Activated T-cell treated with anti-CD3 and anti-CD28 coated beads, Interleukin-2, amount 50 U/mL, for 1 hour (primary cell): ENCODE measurements around the gene UFD1.

Experiments used
- DNase-seq: peaks from one replicate; pipeline ENCODE4 v3.0.0-alpha.2; 2020

Gene UFD1

GRCh38 chr22:19515654-19516377 is 36.8 kb upstream of the UFD1 start:
- DNase-seq: no peak

DNA sequence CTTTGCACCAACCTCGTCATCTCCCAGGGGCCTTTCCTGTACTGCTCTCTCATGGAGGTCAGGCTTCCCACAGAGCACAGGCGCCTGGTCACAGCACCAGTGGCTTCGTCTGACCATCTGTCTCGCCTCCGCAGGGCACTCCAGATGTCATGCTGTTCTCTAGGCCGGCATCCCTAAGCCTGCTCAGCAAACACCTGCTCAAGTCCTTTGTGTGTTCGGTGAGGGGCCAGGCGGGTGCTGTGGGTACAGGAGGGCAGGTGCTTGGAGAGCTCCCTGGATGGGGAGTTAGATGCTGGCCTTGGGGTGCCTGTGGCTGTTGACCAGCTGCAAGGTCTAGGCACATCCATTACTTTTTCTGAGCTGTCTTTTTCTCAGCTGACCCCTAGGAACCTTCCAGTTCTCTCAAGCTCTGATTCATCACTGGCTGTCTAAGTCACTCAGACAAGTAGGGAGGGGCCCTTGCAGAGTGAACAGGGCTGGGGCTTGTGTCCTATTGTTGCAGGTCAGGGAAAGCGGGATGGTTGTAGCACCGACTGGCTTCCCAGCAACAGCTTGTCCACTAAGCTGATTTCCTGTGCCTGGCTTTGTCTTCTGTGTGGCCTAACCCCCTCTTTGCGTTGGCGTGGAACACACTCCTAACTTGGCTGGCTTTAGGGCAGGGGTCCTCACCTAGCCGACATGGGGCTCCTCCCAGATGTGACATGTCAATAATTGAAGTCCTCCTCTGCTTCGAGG is 36.0 kb upstream of the UFD1 start:
- DNase-seq: no peak

GRCh38 chr22:19513823-19514222 is 34.8 kb upstream of the UFD1 start:
- no peak for DNase-seq

DNA sequence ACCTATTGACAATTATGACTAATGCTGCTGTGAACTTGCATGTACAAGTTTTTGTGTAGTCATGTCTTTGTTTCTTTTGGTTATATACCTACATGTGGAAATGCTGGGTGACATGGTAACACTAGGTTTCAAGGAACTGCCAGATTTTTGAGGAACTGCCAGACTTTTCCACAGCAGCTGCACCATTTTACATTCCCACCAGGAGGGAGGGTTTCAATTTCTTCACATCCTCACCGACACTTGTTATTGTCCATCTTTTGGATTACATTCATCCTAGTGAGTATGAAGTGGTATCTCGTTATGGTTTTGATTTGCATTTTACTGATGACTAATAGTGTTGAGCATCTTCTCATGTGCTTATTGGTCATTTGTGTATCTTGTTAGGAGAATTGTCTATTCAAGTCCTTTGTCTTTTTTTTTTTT is 31.9 kb upstream of the UFD1 start:
- no peak for DNase-seq

- no peak for DNase-seq
These were observed 30.9 kb upstream of the UFD1 start for GRCh38 chr22:19509923-19510322.

DNA sequence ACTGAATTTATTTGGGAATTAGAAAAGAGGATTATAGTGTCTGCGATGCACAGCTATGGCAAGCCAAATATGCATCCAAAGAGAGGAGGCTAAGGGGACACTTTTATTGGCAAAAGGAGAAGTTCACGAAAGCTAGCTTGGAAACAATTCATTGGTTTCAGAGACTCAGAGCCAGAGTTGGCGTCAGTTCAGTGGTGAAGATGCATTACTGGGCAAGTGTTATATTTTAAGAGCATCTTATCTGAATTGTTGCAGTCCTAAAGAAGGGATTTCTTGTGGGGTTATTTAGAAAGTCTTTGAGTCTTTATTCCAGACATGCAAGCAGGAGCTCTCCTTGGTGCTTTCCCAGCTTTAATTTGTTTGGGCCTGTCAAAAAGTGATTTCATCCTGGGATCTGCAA is 30.2 kb upstream of the UFD1 start:
- no peak for DNase-seq

DNA sequence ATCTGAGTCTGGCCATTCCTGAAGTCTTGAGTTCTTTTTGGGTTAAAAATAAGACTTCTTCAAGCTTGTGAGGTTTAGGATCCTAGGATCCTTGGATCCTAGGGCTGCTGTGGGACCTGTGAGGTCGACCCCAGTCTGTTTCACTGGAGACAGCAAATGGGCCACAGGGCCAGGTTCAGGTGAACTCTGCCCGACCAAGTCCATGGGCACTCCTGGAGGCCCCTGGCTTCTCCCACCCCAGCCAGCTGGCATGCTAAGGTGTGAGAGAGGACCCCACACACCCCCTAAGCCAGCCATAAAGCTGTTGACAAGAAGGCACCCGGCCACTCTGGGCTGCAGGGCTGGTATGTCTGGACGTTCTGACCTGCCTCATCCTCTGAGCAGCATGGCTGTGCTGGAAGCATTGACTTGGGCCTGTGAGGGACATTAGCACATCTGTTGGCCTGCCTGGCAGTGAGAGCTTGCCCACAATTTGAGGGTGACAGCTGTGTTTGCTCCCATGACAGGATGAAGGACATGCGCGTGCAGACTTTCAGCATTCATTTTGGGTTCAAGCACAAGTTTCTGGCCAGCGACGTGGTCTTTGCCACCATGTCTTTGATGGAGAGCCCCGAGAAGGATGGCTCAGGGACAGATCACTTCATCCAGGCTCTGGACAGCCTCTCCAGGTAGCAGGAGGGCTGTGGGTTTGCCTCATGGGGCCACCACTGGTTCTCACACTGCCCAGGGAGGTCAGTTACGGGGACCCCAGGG is 29.2 kb upstream of the UFD1 start:
- DNase-seq: no peak

- no peak for DNase-seq
These were observed 28.5 kb upstream of the UFD1 start for GRCh38 chr22:19507534-19507861.

DNA sequence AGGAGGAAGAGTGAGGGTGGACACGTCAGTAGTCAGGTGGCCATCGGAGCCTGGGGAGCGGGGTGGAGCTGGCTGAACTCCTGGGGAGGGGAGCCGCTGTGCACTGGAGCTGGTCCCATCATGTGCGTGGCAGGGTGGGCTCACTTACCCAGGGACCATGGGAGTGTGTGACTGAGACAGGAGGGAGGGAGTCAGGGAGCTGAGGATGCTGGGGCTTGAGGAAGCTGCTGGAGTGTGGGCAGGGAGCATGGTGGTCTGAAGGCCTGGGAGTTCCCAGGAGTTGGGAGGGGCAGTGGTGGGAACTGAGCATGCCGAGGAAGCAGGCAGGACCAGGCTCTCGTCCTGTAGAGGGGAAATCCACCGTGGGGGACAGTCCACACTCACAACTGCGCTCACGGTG is 27.2 kb upstream of the UFD1 start:
- no peak for DNase-seq

DNA sequence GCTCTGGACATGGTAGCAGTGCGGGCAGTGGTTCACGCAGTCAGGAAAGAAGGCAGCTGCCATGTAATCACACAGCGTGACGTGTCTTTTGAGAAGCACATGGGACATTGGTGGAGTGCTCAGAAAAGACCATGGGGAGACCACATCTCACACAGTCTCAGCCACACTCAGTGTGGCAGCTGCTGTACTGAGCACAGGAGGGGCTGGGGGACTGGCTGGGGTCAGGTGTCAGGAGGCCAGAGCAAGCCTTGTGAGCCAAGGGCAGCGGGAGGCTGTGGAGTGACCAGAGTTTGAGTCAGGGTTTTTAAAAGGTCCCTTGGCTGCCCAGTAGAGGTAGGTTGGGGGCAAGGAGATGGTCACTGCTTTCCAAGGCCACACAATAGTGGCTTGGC is 26.7 kb upstream of the UFD1 start:
- DNase-seq: no peak

DNA sequence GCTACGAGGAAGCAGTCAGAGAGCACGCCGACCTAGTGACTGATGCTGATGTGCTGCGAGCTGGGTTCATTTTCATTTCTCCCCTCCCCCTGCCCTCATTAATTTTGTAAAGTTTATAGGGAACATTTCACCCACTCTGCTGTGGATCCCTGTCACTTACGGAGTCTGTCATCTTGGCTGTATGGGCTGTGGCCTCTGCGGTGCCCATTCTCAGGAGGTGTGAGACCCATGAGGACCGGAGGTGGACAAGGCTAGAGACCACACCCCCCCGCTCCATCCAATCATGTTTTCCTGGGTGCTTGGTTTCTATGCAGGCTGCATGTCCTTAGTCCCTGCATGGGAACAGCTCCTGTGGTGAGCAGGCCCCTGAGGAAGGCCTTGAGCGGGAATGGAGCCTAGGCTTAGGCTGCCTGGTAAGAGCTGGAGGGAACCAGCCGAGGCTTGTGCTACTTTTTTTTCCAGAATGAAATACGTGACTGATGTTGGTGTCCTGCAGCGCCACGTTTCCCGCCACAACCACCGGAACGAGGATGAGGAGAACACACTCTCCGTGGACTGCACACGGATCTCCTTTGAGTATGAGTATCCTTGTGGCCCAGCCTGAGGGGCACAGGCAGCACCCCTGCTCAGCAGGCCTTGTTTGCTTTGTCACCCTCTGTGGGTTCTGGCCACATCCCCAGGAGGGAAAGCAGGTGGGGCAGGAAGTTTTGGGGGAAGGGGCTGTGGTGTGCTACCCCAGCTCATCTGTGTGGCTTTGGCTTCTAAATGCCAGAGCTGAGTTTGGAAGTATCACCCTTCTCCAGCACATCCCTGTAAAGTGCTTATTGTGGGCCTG is 26.1 kb upstream of the UFD1 start:
- no peak for DNase-seq

- DNase-seq: no peak
These were observed 24.9 kb upstream of the UFD1 start for GRCh38 chr22:19503869-19504268.

- no peak for DNase-seq
These were observed 24.4 kb upstream of the UFD1 start for GRCh38 chr22:19503367-19503766.

- no peak for DNase-seq
These were observed 23.0 kb upstream of the UFD1 start for GRCh38 chr22:19501897-19502447.

- DNase-seq: no peak
These were observed 20.9 kb upstream of the UFD1 start for GRCh38 chr22:19499880-19500242.

GRCh38 chr22:19499236-19499879 is 20.4 kb upstream of the UFD1 start:
- DNase-seq: no peak

DNA sequence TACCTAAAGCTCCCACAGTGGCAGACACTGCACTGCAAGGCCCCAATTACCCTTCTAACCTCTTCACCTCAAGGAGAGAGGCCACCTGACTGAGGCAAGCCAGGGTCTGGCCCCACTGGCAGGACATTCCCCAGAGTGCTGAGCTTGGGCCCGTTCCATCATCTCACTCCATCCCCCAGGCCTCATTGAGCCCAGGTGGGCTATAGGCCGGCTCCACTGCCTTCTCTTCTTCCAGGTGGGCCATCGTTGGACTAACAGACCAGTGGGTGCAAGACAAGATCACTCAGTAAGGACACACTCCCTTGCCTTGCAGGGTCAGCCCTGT is 19.8 kb upstream of the UFD1 start:
- no peak for DNase-seq

DNA sequence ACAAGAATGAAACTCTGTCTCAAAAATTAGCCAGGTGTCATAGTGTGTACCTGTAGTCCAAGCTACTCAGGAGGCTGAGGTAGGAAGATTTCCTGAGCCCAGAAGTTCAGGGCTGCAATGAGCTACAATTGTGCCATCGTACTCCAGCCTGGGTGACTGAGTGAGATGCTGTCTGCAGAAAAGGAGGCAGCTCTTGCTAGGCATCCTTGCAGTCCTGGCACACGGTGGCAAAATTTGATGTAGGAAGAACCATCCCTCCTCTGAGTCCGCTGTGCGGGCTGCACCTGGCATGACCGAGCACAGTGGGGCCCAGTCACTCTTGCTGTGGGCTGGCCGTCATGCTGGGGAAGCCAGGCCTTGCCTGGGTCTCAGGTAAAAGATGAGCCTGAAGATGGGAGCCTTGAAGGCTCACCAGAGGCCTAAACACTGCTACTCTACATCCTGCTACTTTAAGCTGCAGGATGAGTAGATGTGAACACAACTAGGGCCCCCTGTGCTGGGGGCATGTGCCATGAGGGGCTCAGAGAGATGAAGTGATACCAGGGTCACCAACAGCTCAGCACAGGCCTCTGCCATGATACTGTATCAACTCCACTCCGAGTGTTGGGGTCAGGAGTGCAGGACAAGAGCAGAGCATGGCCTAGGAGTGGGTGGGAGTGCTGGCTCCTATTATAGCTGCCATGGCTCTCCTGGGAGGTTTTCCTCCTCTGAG is 19.3 kb upstream of the UFD1 start:
- DNase-seq: no peak

DNA sequence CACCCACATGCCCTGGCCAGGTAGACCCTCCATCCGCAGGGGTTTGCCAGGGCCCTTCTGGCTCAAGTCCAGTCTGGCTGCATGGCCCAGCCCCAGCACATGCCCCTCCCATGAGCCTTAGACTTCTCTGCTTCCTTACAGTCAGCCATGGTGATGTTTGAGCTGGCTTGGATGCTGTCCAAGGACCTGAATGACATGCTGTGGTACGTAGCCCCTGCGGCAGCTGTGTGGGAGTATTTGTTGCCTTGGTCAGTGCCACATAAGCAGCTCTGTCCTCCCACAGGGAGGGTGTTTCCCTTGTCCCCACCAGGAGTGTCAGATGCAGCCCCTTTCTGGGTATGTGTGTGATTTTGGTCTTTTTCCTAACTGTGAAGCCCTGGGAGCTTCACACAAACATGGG is 18.3 kb upstream of the UFD1 start:
- no peak for DNase-seq

DNA sequence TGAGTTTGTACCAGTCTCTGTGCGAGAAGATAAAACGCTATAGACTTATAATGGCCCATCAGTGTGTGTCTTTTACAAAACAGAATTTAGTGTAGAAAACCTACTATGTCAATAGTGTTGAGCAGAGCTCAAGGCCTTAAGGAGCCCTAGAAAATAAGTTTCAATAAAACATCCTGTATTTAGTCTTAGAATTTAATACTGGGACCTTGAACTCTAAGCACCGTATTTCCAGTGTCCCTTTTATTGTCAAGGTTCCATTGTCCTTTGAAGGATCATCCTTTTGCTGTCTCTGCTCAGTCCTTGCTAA is 17.3 kb upstream of the UFD1 start:
- DNase-seq: no peak

DNA sequence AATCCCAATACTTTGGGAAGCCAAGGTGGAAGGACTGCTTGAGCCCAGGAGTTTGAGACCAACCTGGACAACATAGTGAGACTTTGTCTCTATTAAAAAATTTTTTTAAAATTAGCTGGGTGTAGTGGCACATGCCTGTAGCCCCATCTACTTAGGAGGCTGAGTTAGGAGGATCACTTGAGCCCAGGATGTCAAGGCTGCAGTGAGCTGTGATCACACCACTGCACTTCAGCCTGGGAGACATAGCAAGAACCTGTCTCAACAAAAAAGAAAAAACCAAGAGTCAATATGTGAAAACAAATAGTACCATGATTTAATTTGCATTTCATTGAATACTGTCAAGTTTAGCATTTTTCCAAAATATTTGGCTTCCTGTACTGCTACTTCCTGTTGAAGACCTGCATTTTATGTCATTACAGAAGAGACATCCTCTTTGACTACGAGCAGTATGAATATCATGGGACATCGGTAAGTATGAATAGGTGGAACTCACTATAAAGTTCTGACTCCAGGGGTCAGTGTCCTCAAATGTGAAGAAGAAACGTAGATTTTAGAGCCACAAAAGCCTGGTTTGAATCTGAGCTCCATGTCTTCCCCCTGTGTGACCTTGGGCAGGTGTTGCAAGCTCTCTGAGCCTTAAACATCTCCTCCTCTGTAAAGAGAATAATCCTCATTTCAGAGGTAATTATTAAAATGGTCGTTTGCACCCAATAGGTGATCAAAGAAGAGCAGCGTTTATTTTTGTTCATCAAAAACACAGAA is 16.8 kb upstream of the UFD1 start:
- DNase-seq: no peak
